T follicular helper cell (primary cell): ENCODE measurements around the gene CACNA2D3.
"Not testable (repeated sequence)": the region's sequence is repeated elsewhere in the genome, so short reads cannot be mapped to it uniquely, and the experiment has no call there.

Experiments
- DNase-seq: peaks from one replicate; pipeline ENCODE4 v3.0.0-alpha.2; 2020; ENCODE audit warnings: low read depth

The CACNA2D3 gene

GRCh38 chr3:55089211-55089610 is 966.9 kb downstream of the CACNA2D3 start:
- DNase-seq = no peak

- no peak for DNase-seq
These were observed 967.9 kb downstream of the CACNA2D3 start for GRCh38 chr3:55090291-55090690.

DNA sequence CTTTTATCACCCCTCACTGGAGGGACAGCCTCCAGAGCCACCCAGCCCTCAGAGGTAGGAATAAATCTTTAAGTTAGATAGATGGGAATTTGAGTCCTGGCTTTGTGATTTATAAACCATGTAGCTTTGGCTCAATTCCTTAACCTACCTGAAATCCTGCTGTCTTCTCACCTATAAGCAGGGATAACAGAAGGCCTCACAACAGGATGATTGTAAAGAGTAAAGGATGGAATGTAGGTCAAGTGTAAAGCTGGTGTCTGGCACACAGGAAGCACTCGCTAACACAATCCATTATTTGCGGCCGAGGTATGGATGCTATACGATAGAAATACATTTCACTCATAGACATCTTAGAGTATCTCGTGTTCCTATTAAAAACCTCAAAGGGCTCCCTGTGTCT is 968.4 kb downstream of the CACNA2D3 start:
- DNase-seq = no peak

DNA sequence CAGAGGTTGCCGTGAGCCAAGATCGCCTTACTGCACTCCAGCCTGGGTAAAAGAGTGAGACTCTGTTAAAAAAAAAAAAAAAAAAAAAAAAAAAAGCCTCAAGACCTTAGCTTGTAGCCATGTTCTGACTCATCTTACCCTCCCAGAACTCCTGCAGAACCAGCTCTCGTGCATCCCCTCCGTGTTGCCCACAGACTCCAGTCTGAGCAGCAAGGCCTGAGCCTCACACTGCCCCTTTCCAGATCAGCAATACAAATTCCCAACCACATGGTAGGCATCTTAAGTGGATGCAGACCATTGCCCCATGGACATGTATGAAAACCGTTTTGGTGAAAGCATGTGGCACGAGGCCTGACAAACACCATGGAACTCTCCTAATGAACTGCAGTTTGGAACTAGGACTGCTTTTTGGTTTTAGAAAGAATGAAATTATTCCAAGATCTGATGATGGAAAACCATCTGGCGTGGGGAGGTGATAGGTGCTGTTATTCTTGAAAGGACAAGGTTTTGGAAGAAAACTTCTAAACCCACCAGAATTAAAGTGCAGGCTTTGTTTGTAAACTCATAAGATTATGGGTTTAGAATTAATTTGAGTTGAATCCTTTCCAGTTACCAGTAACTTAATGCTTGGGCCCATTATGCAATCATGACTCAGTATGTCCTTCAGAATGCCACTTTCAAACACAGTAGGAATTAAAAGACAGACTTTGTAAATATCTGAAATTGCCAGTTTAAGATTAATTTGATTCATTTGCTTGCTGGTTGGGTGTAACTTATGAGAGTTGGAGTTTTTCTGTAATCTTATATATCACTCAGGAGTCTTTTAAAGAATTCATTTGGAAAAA is 969.3 kb downstream of the CACNA2D3 start:
- DNase-seq = no peak

DNA sequence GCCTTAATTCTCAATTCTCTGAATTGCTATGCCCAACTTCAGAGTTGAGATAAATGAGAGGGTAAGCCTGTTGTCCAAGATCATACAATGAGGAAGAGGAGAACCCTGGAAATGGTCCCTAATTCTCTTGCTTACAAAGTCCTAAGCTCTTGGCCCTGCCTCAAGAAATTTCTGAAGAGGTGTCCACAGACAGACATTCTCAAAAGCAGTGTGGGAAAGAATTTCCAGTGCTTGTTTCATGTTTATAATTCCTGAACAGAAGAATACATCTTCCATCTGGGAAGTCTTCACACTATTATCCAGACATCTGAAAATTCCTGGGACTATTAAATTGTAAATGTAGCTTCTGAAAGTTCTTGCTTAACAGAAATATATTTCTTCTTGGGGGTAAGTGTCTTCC is 972.3 kb downstream of the CACNA2D3 start:
- DNase-seq = no peak

DNA sequence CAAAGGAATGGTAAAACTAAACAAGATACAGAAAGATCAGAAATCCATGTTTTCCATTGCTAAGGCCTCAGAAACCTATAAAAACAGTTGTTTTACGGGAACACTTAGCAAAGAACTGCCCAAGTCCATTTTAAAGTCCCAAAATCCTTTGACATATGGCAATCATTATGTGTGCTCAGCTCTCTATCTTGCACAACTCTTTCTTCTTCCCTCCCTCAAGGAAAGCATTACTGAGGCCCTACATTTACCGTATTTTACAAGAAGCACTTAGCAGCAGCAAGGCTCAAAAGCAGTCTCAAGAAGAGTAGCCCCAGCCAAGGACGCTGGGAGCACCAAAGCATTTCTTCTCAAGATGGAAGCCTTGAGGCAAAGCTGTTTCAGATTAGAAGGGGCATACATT is 975.1 kb downstream of the CACNA2D3 start:
- no peak for DNase-seq

DNA sequence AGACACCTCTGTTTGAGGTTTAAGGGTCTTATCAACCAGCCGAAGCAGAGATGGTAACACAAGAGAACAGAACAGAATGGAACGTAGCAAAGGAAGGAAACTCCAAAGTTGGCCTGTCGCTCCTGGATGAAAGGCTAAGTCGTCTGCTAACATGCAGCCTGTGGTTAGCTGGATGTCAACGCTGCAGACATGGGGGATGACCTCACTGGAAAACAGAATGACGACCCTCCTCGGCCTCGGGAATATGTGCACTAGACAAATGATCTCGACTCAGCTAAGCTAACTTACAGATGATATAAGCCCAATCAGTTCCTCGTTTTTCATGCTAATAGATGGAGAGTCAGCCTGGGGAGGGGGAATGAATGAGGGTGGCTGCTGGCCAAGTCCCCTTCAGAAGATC is 983.3 kb downstream of the CACNA2D3 start:
- DNase-seq = no peak

GRCh38 chr3:55107187-55107586 is 984.8 kb downstream of the CACNA2D3 start:
- no peak for DNase-seq

- DNase-seq = not testable (repeated sequence)
These were observed 989.6 kb downstream of the CACNA2D3 start for GRCh38 chr3:55111906-55112305.

DNA sequence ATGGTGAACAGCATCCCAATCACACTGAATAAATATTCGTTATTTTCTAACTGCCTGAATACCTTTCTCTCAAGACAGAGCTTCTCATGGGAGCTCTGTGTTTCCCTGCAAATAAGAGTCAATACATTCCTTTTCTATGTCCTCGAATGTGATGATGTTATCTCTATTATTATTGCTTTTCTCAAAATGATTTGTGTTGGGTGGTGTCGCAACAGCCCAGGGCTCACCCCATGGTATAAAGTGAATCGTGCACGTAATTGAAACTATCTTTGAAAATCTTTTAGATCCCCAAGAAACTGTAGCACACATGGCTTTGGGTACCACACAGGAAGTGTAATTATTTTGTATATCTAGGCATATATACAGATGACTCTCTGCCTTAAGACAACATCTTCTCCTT is 996.1 kb downstream of the CACNA2D3 start:
- no peak for DNase-seq

- DNase-seq = no peak
These were observed 996.9 kb downstream of the CACNA2D3 start for GRCh38 chr3:55119268-55119667.

DNA sequence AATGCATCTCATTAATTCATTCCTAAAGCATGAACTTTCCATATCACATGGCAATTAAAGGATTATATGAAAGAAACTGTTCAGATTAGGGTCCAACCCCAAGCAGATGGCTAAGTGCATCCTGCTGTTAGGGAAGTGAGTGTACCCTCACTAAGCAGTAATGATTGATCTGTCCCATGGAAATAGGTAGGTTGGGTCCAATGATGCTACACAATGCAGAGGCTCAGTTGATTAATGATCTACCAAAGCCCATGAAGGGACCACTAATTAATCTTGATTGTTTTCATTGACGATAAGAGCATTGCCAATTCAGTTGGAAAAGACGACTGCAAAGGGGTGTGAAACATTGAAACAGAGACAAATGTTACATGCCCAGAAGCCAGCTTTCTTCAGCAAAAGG is 1000.0 kb downstream of the CACNA2D3 start:
- no peak for DNase-seq
